KOPT-K1 (cell line): ENCODE results near the gene ATOX1.
"Not testable (repeated sequence)": the region's sequence is repeated elsewhere in the genome, so short reads cannot be mapped to it uniquely, and the experiment has no call there.

Source experiments
- H3K27ac ChIP-seq: fragments of 200-600 bp; sonication (generic); 2 replicates; pipeline ENCODE4 v1.5.1; 2016; ENCODE audit warnings: antibody characterized with exemption, mild to moderate bottlenecking, low read depth, low read length; ENCODE audit not compliant: poor library complexity, severe bottlenecking
- H3K36me3 ChIP-seq: fragments of 200-600 bp; sonication (generic); 2 replicates; pipeline ENCODE4 v1.5.1; 2017; ENCODE audit warnings: antibody characterized with exemption, mild to moderate bottlenecking, low read length, moderate library complexity; ENCODE audit not compliant: insufficient read depth
- H3K9me3 ChIP-seq: fragments of 200-600 bp; sonication (generic); 2 replicates; pipeline ENCODE4 v1.5.1; 2017; ENCODE audit warnings: antibody characterized with exemption, low read length, mild to moderate bottlenecking; ENCODE audit not compliant: insufficient read depth, poor library complexity, severe bottlenecking

ATOX1 gene

DNA sequence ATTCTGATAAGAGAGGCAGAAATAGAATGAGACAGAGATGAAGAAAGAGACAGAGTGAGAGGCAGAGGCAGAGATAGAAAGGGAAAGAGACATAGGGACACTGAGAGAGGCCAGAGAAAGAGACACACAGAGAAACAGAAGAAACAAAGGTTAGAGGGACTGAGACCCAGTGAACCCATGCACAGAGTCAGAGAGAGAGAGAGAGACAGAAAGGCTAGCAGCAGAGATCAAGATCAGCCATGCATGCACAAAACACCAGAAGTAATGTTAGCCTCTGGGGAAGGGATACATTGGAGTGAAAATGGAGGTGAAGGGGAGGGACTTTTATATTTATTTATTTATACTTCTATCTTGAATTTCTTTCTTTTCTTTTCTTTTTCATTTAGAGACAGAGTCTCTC lies 57.6 kb downstream of the ATOX1 start:
- no peak overlapping the region for H3K27ac ChIP-seq
- no peaks in the 10 kb centered on the region for H3K9me3 ChIP-seq
- H3K36me3 ChIP-seq: no peaks in the 10 kb centered on the region

DNA sequence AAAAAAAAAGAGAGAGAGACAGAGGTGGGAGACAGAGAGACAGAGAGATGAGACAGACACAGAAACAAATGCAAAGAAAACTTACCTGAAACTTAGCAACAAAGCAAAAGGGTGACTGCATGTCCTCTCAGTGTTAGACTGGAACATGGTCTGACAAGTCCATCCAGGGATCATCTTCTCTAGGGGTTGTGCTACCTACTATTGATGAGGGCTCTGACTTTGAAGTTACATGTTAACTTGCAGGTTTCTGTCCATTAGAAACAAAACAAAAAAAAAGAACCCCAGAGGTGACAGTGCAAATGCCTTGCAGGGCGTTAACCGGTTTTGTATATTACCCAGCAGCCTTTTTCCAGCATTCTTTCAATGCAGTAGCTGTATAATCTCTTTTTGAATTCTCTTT lies 58.1 kb downstream of the ATOX1 start:
- Histone ChIP-seq H3K36me3 (no peaks in the 10 kb centered on the region), H3K9me3 (no peaks in the 10 kb centered on the region), H3K27ac (no peak overlapping the region)

DNA sequence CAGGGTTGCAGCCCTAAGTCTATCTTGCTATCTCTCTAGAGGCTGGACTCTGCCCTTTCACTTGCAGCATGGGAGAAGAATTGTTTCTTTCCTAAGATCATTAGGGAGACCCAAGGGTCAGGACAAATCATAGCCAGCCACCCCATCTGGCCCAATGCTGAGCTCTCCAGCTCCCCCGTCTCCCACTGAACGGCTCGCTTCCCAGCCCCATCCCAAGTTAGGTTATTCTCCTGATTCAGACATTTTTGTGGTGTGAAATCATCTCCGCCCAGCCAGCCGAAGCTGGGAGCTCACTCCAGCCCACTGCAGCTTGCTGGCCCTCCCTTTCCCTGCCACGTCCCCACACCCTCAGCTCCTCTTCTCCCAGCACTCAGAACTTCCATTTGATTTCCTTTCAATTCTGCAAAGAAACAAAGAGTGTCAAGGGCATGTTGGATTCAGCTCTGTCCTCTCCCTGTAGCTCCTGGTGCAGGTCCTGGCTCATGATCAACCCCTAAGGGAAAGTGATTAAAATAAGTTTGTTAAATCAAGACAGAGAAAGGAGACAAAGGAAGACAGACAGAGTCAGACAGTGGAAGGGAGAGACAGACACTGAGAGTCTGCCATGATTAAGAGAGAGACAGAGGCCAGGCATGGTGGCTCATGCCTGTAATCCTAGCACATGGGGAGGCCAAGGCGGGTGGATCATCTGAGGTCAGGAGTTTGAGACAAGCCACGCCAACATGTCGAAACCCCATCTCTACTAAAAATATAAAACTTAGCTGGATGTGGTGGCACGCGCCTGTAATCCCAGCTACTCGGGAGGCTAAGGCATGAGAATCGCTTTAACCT lies 59.1 kb downstream of the ATOX1 start:
- H3K36me3 ChIP-seq: no peaks in the 10 kb centered on the region
- no peaks in the 10 kb centered on the region for H3K9me3 ChIP-seq
- no peak overlapping the region for H3K27ac ChIP-seq

DNA sequence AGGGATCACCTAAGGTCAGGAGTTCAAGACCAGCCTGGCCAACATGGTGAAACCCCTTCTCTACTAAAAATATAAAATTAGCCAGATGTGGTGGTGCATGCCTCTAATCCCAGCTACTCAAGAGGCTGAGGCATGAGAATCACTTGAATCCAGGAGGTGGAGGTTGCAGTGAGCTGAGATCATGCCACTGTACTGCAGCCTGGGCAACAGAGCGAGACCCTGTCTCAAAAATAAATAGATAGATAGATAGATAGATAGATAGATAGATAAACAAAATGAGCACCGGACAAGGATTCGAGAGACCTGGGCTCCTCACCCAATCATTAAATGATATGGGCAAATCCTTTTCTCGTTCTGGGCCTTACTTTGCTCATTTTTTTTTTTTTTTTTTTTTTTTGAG lies 60.4 kb downstream of the ATOX1 start:
- H3K36me3 ChIP-seq, H3K9me3 ChIP-seq, H3K27ac ChIP-seq: not testable (repeated sequence)

DNA sequence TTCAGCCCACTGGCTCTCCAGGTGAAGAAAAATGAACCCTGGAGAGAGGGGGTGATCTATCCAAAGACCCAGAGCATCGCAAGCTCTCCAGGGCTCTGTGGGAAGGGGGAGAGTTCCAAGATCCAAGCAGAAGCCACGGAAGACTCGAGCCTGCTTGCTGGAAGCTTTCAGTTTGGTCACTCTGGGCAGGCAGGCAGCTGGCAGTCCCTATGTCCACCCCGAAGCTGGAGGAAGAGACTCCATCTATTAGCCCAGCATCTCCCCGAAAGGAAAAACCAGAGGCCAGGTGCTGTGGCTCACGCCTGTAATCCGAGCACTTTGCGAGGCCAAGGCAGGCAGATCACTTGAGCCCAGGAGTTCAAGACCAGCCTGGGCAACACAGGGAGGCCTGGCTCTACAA lies 61.0 kb downstream of the ATOX1 start:
- H3K36me3 ChIP-seq: no peaks in the 10 kb centered on the region
- no peak overlapping the region for H3K27ac ChIP-seq
- H3K9me3 ChIP-seq: no peaks in the 10 kb centered on the region

DNA sequence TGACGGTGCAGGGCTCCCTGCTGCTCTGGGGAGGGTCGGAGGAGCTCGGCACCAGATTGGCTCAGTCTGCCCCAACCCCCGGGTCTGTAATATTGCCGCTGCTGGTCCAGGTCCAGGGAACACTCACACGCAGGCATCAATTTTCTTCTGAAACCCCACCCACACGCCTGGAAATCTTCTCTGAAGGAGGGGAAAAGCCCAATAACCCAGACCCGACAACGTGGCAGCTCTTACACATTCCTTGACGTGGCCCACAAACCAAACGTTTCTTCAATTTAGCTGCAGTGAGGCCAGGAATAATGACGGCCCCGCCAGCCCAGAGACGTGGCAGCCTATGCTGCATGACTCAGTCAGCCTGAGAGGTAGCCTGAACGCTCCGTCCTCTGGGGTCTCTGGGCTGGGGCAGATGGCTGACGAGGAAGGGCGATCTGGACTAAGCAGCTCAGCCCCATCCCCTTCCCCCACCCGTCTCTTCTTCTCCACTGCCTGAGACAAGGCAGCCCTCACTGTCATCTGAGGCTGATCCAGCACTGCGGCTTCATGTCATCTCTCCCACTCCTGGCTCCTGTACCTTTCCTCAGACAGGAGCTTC lies 61.9 kb downstream of the ATOX1 start:
- Histone ChIP-seq H3K36me3 (no peaks in the 10 kb centered on the region), H3K9me3 (no peaks in the 10 kb centered on the region), H3K27ac (no peak overlapping the region)

DNA sequence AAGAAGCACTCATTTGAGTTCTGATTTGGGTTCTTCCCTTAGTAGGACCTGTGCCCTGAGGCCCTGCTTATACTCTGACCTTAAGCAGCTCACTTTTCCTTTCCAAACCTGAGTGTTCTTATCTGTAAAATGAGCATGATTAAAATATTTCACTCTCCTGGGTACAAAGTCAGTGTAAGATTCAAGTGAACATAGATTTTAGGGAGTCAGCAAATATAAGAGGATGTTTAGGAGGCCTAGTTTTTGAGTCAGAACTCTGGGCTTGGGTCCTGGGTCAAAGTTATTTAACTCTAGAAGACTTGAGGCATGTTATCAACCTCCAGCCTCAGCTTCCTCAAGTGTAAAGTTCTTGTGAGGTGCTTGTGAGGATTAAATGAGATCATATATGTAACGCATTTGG lies 63.0 kb downstream of the ATOX1 start:
- H3K36me3 ChIP-seq: no peaks in the 10 kb centered on the region
- no peak overlapping the region for H3K27ac ChIP-seq
- no peaks in the 10 kb centered on the region for H3K9me3 ChIP-seq

DNA sequence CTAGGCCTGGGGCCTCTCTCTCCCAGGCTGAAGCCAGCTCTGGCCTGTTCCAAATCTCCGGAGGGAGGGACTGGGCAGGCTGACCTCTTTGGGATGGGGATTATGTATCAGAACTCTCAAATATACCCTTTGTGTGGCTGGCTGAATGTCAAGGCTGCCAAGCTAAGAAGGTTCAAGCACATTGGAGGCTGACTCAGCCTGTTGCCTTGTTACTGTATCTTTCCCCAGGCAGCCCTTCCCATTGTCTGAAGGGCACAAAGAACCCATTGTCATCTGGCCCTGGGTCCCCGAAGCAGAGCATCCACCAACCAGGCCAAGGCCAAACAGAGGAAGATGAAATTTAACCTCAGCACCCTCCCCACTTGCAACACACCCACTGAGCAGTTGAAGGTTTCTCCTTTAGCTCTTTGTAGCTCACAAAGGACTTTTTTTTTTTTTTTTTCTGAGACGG lies 64.4 kb downstream of the ATOX1 start:
- H3K36me3 ChIP-seq: no peaks in the 10 kb centered on the region
- no peaks in the 10 kb centered on the region for H3K9me3 ChIP-seq
- no peak overlapping the region for H3K27ac ChIP-seq
